Right ventricle myocardium inferior (tissue), 1 donor: ENCODE results near the gene CLDN6. TPM values are rescaled to one million over a fixed set of nuclear protein-coding genes. Genes with fewer than 3 reads are reported as not detected.

Experiments
- ATAC-seq: fragments of 200-7000 bp; cut with Tn5 transposase; one replicate; pipeline ENCODE4 v1.9.1; 2020; ENCODE audit warnings: mild to moderate bottlenecking, moderate library complexity
- DNase-seq: peaks from one replicate; pipeline ENCODE4 v3.0.0; 2021; ENCODE audit errors: missing footprints
- intact Hi-C: fragments of 100-400 bp; cut with DNase I; formaldehyde crosslinking; loops from one replicate; pipeline ENCODE4 v1.11.0; 2022
- total RNA-seq: library from RNA; stranded (reverse); fragmentation: NEBNext Ultra II Directional; extraction: Animal tissue kit (Norgen Biotek cat#: 25700); gene quantifications from one replicate; pipeline ENCODE4 v1.2.1, GENCODE V29; 2021
- donor health status: DM: no; HTN: yes; CAD: no; lungs with severe emphysema.

Gene CLDN6
- total RNA-seq, 1 donor from 2014 or later, result not detected

DNA sequence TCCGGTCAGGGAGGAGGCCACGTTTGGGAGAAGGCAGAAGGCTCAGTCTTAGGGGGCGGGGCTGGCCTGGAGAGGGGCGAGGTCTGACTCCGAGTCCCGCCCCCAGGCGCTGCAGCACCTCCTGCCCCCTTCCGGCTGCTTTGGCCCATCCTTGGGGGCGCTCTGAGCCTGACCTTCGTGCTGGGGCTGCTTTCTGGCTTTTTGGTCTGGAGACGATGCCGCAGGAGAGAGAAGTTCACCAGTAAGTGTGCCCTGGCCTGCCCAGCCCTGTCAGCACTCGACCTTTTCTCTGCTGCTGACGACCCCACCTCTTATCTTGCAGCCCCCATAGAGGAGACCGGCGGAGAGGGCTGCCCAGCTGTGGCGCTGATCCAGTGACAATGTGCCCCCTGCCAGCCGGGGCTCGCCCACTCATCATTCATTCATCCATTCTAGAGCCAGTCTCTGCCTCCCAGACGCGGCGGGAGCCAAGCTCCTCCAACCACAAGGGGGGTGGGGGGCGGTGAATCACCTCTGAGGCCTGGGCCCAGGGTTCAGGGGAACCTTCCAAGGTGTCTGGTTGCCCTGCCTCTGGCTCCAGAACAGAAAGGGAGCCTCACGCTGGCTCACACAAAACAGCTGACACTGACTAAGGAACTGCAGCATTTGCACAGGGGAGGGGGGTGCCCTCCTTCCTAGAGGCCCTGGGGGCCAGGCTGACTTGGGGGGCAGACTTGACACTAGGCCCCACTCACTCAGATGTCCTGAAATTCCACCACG, 3.6 kb upstream of the CLDN6 start:
- DNase-seq, result peak; percentile 92
- intact Hi-C loops, result no loop called here
- peak; percentile 57 for ATAC-seq

DNA sequence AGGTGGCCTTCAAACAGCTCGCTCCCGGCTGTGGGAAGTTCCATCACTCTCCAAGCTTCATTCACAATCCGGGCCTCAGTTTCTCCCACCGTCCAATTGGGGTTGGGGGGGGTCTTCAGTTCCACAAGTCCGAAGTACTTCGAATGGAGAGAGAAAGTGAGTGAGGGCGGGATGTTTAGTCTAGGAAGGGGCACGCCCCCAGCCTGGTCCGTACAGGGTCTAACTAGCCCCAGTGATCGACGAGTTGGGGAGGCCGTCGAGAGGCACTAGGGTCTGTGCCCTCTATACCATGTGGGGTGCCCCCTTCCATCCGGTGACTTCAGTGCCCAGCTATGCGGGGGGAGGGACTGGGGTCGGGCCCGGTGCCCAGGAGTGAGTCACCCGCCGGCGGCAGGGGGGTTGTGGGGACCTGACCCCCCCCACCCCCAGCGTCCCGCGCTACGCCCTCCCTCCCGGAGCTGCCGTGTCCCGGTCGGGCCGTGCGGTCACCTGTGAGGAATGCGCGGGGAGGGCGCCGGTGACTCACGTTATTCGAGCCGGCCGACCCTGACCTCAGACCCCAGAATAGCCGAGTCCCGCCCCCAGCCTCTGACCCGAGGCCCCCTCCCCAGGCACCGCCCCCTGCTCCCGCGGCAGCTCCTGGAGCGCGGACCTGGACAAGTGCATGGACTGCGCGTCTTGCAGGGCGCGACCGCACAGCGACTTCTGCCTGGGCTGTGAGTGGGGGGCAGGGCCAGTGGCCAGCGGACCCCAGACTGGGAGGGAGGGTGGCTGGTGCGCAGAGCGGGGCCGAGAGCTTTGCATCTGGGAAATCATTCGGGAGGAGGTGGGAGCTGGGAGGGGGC, 2.8 kb upstream of the CLDN6 start:
- intact Hi-C loops, result no loop called here
- ATAC-seq (peak; percentile 32), DNase-seq (peak; percentile 80)

DNA sequence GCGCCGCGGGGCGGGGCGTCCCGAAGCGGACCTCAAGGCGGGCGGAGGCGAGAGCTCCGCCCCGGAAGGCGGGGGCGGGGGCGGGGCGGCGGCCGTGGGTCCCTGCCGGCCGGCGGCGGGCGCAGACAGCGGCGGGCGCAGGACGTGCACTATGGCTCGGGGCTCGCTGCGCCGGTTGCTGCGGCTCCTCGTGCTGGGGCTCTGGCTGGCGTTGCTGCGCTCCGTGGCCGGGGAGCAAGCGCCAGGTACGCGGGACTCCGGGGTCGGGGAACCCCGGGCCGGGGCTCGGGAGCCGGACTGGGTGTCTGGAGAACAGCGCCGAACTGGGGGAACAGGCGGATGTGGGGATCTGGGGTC, 2.2 kb upstream of the CLDN6 start, which contains the start of gene TNFRSF12A:
Gene TNFRSF12A, plus strand, starts transcription at position 122 of the 357 bp plus-strand sequence. Its CDS starts 30 bp downstream, at position 152.
- ATAC-seq (peak; percentile 49), DNase-seq (peak; percentile 93)
- intact Hi-C loops, result no loop called here

DNA sequence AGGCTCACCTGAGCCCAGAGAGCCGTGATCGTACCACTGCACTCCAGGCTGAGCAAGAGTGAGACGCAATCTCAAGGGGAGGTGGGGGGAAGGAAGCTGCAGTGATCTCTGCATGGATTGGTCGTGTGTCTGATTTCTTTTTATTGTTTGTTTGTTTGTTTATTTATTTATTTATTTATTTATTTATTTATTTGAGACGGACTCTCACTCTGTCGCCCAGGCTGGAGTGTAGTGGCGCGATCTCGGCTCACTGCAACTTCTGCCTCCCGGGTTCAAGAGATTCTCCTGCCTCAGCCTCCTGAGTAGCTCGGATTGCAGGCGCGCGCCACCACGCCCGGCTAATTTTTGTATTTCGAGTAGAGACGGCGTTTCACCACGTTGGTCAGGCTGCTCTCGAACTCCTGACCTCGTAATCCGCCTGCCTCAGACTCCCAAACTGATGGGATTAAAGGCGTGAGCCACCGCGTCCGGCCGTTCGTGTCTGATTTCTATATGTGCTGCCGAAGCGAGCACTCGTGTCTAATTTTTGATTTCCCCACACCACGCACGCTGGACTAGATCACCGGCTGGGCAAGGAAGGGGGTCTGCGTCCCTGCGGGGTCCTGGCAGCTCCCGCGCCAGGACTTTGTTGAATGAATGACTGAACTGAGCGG, 1.7 kb upstream of the CLDN6 start:
- intact Hi-C loops, result no loop called here

DNA sequence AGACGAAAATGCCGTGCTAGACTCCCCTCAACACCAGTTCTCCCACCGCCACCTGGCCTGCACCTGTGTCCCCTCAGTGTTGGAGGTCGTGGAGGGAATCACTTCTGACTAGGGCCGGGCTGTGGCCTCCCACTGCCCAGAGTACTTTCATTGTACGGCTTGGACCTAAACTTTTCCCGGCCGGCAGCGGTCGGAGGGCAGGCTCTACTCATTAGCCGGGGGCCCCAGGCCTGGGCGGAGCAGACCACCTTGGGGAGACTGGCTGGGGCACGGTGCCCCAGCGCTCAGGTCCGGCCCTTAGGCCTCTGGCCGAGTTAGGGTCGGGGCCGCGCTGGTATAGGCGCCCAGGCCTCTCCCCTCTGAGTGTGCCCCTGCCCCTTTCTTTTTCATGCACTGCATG, 639 bp downstream of the CLDN6 start:
- ATAC-seq (no peak), DNase-seq (no peak)
- intact Hi-C loops, result no loop called here

More for the DNA sequence above, 1.7 kb upstream of the CLDN6 start:
- no peak for ATAC-seq
- DNase-seq, result no peak

DNA sequence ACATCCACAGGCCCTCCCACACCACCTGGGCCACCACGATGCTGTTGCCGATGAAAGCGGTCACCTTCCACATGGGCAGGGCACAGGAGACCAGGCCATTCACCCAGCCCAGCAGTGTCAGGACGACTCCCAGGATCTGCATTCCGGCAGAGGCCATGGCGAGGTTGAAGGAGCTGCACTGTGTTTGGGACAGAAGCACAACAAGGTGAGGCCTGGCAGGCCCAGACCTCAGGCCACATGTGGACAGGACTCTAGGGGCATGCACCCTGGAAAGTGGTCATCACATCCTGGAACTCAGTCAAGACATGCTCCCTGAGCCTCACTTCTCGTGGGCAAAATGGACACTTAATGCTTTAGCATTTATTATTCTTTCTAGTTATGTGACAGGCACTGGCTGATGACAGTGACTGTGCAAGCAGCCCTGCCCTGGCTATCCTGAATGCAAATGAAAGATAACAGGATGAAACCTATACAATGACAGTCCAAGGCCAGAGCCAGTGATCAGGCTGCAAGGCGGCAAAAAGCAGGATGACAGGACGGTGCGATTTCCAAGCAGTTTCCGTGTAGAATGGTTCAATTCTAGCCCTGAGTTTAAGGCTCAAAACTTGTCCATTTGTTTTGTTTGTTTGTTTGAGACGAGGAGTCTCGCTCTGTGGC, 2.0 kb downstream of the CLDN6 start:
- DNase-seq, result no peak
- intact Hi-C loops, result no loop called here
- ATAC-seq, result no peak

DNA sequence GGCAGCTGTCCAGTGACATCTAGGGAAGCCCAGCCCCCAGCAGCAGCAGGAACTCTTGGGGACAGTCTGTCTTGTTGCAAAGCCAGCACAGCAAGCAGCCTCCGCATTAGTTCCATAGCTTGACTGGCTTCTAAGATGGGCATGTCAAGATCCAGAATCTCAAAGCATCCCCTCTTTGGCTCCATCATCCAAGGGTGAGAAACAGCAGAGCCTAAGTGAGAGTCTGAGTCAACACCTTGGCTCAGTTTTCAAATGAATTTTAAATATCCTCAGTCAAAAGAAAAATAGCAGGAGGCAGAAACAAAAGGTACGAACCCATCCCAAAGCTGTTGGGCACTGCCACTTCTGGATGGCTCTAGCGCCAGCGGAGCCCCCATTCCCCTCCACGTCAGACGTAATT, 3.0 kb downstream of the CLDN6 start:
- ATAC-seq, result no peak
- no peak for DNase-seq
- intact Hi-C loops, result no loop called here

DNA sequence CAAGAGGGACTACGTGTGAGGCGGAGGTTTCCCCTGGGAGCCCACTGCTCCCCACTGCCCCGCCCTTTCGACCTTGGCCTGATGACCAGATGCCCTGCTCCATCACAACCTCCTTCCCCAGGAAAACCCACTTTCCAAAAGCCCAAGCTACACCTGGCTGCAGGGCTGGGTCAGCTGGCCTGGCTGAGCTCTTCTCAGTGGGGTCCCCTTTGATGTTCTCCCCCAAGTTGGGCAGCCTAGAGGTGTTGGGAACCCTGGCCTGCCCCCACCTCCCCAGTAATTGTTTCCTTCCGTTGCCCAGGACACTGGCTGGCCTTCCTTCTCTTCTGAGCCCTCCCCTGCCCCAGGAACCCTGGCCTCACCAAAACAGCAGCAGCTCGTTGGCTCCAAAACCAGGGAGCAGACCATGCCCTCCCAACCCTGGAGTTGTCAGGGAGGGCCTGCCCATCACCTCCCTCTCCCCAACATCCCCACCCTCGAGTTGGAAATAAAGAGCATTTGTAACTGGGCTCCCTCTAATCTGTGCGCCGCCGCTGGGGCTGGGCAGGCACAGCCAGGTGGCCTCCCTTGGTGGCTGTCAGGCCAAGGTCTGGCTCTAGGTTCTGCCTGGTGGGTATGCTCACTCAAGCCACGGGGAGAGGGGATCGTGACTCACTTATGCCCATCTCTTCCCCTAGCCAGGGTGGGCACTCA, 3.8 kb downstream of the CLDN6 start:
- intact Hi-C loops, result no loop called here
- ATAC-seq (no peak), DNase-seq (no peak)

DNA sequence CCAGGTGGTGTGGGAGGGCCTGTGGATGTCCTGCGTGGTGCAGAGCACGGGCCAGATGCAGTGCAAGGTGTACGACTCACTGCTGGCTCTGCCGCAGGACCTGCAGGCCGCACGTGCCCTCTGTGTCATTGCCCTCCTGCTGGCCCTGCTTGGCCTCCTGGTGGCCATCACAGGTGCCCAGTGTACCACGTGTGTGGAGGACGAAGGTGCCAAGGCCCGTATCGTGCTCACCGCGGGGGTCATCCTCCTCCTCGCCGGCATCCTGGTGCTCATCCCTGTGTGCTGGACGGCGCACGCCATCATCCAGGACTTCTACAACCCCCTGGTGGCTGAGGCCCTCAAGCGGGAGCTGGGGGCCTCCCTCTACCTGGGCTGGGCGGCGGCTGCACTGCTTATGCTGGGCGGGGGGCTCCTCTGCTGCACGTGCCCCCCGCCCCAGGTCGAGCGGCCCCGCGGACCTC, 4.5 kb downstream of the CLDN6 start:
- intact Hi-C loops, result no loop called here
- no peak for ATAC-seq

DNA sequence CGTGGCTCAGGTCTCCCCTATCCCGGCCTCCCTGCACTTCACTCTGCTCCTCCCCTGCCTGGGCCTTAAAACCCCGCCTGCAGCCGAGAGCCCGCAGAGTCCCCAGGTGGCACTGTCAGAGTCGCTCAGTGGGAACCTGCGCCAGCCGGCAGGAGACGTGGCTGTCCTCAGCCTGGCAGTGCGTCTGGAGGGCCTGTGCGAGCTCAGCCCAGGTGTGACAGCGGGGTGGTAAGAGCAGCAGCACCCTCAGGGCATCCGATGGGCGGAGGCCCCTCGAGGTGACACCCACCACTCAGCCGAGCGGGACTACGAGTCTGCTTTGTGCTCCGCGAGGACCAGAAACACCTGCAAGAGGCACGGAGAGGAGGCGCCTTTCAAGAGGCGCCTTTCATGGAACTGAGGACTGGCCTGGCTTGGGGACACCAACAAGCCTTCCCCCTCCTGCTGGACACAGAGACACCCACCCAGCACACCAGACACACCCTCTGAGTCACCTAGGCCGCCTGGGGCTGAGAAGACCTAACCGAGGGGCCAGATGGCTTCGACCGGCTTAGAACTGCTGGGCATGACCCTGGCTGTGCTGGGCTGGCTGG, 5.1 kb downstream of the CLDN6 start, which contains the start of gene CLDN9:
Gene CLDN9, plus strand, starts transcription at position 96 of the 593 bp plus-strand sequence. Its CDS starts 440 bp downstream, at position 536.
- DNase-seq (no peak), ATAC-seq (no peak)
- intact Hi-C loops, result no loop called here

More for the DNA sequence above, 4.5 kb downstream of the CLDN6 start:
- DNase-seq, result no peak

DNA sequence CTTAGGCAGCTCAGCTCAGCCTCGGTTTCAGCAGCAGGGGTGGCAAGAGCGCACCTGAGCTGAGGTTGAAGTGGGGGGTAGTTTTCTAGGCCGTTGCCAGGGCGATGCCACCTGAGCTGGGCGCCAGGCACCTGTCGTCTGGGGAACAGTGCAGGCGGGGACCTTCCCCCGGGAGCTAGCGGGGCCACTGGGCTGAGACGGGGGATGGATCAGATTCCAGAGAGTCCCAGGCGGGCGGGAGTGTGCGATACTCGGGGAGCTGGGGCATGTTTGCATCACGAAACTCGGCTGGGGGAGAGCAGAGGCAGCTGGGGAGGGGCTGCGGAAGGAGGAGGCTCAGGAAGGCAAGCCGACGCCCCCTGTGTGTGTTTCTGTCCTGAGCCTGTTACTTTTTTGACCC, 5.7 kb downstream of the CLDN6 start:
- intact Hi-C loops, result no loop called here
- DNase-seq (no peak), ATAC-seq (no peak)

DNA sequence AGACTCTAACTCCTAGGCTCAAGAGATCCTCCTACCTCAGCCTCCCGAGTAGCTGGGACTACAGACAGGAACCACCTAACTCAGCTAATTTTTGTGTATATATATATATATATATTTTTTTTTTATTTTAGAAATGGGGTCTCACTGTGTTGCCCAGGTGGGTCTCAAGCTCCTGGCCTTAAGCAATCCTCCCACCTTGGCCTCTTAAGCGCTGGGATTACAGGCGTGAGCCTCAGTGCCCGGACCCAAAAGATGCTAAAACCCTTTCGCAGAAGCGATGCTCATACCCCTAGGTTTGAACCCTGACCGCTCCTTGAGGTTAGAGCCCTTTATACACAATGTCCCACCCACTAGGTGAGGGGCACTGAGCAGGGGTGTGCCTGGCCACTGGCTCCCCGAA, 7.5 kb downstream of the CLDN6 start:
- DNase-seq, result no peak
- intact Hi-C loops, result no loop called here
- ATAC-seq, result no peak

DNA sequence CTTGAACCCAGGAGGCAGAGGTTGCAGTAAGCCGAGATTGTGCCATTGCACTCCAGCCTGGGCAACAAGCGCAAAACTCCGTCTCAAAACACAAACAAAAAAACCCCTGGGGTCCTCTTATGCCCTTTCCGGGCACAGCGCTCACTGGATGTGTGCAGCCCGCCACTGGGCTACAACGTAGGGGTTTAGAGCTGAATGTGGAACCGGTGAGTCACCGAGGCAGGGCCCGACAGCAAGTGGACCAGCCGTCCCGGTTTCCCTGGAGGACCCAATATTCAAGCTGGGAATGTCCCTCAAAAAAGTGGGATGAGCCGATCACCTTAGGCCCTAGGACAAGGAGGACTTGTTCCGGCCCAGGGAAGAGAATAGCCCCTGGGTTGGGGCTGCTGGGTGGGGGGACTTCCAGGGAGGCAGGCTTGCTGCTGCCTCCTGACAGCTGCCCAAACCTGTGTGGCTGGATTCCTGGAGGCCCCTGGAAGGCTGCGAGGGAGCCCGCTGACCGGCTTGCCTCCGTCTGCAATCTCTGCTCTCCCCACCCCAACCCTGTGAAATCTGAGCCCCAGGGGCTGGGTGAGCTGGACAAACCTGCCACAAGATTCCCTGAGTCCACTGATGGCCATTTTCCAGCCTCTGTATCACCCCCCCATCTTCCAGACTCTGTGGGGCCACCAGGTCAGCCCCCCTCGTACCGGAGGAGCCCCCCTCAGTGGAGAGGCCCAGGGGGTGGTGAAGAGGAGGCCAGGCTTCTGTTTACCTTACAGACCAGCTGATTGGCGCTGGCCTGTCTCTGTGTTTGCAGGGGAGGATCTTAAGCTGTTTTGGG, 8.2 kb downstream of the CLDN6 start:
- DNase-seq (no peak), ATAC-seq (no peak)
- intact Hi-C loops, result no loop called here

DNA sequence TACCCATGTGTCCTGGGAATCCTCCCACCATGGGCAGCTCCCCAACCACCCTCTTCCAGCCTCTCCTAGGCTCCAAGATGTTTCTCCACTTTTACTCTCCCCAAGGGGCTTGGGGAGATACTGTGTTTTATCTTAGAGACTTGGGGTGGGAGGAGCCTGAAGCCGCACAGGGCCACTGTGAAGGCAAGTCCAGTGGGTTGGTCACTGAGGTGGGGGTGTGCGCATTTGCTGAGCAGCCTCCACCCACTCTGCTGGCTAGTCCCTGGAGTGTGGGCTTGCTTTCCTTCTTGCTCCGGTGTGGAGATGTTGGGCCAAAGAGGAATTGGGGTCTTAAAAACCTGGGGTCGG, 9.3 kb downstream of the CLDN6 start:
- intact Hi-C loops, result no loop called here
- DNase-seq (no peak), ATAC-seq (no peak)

DNA sequence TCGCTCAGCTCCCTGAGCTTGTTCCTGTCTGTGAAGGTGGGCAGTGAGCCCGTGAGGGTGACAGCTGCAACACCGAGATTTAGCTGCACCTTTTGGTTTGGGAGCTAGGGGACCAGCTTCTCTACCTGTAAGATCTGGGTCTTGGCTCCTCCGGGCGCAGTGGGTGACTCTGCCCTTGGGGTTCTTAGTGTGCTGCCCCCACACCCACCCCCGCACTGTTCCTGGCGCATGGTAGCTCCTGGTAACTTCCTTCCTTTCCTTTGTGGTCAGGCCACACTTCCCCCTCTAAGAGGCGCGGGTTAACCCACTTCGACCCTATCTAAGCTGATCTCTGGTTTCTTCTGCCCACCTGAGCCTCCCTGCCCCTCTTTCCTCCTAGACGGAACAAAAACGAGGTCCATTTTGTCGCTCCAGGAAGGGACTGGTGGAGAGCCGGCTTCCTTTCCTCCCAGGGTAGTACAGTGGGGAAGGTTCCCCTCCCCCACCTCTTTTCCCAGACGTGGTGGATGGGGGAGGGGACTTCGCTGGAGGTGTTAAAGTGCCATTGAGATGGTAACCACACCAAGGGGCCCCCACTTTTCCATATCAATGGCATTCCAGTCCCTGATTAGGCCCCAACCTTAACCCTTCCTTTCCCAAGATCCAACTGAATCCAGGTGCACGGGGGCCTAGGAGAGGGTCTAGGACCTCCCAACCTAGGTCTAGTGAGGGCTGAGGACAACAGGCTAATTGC, 9.9 kb downstream of the CLDN6 start:
- DNase-seq (peak; percentile 81), ATAC-seq (no peak)
- intact Hi-C loops, result no loop called here

DNA sequence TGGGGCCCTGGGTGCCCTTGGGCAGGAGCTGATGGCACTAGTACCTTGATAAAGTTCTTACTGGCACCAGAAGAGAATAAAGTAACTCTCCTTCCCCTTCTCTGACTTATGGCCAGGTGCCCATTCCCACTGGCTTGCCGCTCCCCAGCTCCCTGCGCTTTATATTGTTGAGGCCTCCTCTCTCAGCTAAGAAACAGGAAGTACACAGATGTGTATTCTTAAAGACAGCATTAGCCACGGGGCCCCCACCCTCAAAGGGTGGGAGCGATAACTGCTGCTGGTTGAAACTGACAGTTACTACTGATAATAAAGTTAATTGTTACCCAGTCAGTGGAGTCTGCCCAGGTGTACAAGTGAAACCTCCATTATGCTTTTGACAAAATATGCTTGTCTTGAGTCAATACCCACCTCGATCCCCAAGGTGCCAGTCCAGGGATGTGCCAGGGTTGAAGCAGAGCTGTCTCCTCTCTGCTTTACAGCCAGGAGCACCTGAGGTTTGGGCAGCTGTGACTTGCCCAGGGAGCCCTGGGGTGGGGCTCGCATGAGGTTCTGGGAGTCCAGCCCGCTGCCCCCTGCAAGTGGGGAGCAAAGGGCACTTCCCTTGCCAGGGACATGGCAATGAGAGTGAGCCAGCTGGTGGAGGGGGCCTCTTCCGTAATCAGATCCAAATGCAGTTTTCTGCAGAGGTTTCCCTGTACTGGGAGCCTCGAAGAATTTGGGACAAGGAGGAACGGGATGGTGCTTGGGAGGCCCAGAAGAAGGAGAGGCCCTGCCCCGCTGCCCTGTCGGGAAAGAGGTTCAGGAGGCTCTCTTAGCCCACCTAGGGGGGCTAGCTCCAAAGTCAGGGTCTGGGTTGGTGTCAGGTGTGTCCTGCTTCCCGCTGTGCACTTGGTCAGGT, 10.7 kb downstream of the CLDN6 start:
- intact Hi-C loops, result no loop called here
- ATAC-seq, result no peak
- no peak for DNase-seq
